HG03108 (cell line): Measurements from ENCODE around the gene FBRS.
"Not testable (repeated sequence)": the region's sequence is repeated elsewhere in the genome, so short reads cannot be mapped to it uniquely, and the experiment has no call there.

Source experiments
- ATAC-seq: cut with Tn5 transposase; IDR thresholded peaks from one replicate; pipeline ENCODE4 v1.9.1; 2021; ENCODE audit warnings: moderate library complexity; ENCODE audit not compliant: unreplicated experiment

Gene FBRS

GRCh38 chr16:30697264-30698138 lies 39.3 kb downstream of the FBRS start:
- peak; percentile 79 for ATAC-seq

GRCh38 chr16:30698139-30698815 lies 40.0 kb downstream of the FBRS start:
- ATAC-seq = peak; percentile 54

DNA sequence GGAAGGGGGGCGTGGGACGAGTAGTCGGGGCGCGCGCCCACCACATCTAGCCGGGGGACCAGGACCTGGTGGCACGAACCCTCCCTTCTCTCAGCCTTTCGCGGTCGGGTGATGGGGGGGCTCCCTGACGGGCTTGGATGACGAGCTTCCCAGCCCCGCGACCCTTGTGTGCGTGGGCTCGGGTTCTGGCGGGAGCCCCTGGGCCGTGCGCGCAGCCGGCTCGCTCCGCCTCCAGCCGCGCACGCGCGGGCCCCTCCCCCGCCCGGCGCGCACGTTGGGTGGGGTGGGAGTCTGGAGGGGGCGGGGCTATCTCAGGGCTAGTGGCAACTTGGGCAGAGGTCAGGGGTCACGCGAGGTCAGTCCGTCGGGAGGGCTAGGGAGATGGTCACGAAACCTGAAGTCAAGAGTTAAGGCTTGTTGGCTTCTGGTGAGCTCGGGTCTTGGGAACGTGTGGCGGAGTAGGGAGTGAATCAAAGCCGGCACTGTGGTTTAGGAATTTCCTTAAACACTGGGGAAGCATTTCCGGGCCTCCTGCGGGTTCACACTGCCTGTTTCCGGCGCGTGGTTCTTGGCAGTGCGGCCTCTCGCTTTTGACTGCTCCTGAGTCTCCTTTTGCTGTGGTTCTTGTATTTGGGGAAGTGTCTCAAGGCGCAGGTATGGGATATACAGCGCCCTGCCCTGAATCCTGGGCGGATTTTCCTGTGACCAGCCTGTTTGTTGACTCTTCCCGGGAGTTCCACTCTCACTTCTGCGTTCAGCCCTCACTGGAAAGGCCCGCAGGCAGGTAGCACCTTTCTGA lies 40.8 kb downstream of the FBRS start, which contains the start of gene SRCAP:
Gene SRCAP (plus strand): TSS at position 356 of the 799 bp plus-strand sequence. CDS start 1,654 bp downstream, outside the sequence.
- ATAC-seq = peak; percentile 19

GRCh38 chr16:30699615-30700099 lies 41.4 kb downstream of the FBRS start:
- no peak for ATAC-seq

GRCh38 chr16:30700491-30700890 lies 42.3 kb downstream of the FBRS start:
- no peak for ATAC-seq

DNA sequence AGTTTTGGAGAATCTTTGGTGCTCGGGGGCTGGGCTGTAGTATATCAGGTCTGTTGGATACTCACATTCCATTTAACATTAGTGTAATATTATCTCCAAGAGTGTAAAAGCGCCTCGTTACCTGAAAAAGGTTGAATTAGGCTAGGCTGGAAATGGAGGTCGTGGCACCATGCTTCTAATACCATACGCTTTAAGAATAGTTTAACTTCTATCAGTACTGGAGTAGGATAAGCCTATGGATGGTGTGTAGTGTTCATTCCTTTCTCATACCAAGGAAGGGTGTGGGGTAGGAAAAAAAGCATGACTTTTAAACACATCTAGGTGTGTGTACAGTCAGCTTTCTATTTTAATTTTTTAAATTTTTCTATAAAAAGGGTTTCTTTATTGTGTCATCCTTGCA lies 42.7 kb downstream of the FBRS start:
- no peak for ATAC-seq

- not testable (repeated sequence) for ATAC-seq
Observed at GRCh38 chr16:30703071-30703470, 44.8 kb downstream of the FBRS start.

DNA sequence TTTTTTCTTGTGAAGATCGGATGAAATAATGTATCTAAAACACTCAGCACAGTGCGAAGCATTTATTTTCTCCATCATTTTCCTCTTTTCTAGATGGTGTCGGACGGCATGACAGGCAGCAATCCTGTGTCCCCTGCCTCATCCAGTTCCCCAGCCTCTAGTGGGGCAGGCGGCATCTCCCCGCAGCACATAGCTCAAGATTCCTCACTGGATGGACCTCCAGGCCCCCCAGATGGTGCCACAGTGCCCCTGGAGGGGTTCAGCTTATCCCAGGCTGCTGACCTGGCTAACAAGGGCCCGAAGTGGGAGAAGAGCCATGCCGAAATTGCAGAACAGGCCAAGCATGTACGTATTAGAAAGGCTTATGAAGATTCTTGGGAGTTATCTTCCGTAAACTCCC lies 45.7 kb downstream of the FBRS start:
- ATAC-seq = no peak

- ATAC-seq = no peak
Observed at GRCh38 chr16:30706046-30706445, 47.8 kb downstream of the FBRS start.

DNA sequence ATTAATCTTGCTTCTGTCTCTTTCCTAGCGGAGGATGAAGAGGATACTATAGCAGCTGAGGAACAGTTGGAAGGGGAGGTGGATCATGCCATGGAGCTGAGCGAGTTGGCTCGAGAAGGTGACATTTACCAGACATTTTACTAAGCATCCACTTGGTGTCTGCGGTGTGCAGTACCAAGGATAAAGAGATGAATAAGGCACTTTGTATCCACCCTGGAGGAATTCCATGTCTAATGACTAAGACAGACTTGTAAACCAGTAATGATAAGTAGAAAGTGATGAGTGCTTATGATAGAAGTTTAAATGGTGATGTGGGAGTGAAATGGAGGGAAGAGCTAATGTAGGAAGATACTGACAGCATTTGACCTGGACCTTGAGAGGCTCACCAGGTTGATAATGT lies 52.7 kb downstream of the FBRS start:
- no peak for ATAC-seq

DNA sequence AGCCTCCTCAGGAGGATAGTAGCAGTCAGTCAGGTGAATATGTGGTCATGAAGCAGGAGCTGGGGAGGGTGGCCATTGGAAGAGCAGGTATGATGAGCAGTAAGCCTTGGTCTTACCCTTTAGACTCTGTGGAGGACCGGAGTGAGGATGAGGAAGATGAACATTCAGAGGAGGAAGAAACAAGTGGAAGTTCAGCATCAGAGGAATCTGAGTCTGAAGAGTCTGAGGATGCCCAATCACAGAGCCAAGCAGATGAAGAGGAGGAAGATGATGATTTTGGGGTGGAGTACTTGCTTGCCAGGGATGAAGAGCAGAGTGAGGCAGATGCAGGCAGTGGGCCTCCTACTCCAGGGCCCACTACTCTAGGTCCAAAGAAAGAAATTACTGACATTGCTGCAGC lies 53.5 kb downstream of the FBRS start:
- ATAC-seq = no peak

DNA sequence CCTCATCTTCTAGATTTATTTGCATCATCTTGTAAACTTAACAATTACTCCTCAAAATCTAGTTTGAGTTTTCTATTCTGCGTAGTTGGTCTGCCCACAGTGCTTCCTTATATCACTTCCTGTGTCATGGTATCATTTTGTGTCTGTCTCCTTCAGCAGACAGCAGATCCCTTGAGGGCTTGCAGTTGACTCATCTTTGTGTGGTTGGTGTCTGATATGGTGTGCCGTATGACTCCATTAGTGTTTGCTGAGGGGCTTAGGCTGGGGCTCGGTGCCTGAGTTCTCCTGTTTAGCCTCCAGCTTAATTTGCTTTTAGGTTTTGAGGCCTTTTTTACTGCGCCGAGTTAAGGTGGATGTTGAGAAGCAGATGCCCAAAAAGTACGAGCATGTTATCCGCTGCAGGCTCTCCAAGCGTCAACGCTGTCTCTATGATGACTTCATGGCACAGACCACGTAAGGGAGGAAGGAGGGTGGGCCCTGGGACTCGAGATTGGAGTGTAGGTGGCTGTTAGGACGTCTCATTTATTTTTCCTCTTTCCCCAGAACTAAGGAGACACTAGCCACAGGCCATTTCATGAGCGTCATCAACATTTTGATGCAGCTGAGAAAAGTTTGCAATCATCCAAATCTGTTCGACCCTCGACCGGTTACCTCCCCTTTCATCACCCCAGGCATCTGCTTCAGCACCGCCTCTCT lies 57.7 kb downstream of the FBRS start:
- no peak for ATAC-seq

DNA sequence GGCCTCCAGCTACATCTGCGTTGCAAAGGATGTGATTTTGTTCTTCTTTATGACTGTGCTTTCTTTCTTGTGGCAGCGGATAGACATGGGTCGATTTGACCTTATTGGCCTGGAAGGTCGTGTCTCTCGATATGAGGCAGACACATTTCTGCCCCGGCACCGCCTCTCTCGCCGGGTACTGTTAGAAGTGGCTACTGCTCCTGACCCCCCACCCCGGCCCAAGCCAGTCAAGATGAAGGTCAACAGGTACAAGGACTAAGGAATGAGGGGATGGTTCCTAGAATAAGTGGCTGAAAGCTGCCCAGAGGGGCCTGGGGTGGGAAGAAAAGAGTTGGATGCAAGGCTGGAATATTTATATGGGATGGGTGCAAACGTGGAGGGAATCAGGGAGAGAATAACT lies 61.9 kb downstream of the FBRS start:
- no peak for ATAC-seq
